Prostate gland (tissue), 2 donors: ENCODE data around the gene ALS2CL.

Experiments
- POLR2A ChIP-seq: fragments of 450-650 bp; IDR thresholded peaks from one replicate; pipeline ENCODE4 v1.6.1; 2016; ENCODE audit warnings: antibody characterized with exemption, mild to moderate bottlenecking
- TF ChIP-seq, protein P1 (sequence below), 4 experiments: fragments of 200-600 bp in 2 of 4; fragments of 450-650 bp in 2 of 4; sonication (generic) in 2 of 4; IDR thresholded peaks; 1 replicate in 3 of 4; 2 replicates in 1 of 4; pipeline ENCODE4 v1.5.1; 2016 to 2019; ENCODE audit warnings: antibody characterized with exemption in 4 of 4, mild to moderate bottlenecking in 2 of 4, moderate library complexity in 2 of 4

DNA sequence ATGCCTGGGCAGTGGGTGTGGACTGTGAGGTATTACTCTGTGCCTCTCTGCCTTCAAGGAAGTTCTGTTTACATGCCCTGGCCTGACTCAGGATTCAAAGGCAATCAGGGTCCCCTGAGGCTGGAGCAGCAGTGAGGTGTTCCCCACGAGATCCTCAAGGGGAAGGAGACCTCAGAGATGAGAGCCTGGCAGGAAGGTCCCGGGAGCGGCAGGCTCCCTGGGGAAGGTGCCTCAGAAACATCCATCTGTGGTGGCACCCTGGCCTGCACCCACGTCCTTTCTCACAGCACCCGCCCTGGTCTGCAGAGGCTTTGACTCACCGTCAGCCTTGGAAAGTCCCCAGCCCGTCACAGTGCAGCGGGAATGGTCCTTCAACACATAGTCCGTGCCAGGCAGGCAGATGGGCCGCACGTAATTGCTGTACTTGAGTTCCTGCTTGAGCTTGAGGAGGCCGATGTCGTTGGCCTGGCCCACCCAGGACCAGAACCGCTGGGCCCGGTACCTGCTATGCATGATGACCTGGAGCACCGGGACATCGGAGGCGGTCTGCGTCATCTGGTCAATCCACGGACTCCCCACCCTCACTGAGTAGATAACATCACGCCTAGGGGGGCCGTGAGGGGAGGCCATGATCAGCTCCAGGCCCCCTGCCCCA lies 20.5 kb upstream of the ALS2CL start:
- no peak for TF ChIP-seq POLR2A
- TF ChIP-seq, protein P1, sequence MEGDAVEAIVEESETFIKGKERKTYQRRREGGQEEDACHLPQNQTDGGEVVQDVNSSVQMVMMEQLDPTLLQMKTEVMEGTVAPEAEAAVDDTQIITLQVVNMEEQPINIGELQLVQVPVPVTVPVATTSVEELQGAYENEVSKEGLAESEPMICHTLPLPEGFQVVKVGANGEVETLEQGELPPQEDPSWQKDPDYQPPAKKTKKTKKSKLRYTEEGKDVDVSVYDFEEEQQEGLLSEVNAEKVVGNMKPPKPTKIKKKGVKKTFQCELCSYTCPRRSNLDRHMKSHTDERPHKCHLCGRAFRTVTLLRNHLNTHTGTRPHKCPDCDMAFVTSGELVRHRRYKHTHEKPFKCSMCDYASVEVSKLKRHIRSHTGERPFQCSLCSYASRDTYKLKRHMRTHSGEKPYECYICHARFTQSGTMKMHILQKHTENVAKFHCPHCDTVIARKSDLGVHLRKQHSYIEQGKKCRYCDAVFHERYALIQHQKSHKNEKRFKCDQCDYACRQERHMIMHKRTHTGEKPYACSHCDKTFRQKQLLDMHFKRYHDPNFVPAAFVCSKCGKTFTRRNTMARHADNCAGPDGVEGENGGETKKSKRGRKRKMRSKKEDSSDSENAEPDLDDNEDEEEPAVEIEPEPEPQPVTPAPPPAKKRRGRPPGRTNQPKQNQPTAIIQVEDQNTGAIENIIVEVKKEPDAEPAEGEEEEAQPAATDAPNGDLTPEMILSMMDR (IDR thresholded peaks at IDR 0.05) = no peak
